ENCODE results near the gene RPL10.

Gene RPL10

DNA sequence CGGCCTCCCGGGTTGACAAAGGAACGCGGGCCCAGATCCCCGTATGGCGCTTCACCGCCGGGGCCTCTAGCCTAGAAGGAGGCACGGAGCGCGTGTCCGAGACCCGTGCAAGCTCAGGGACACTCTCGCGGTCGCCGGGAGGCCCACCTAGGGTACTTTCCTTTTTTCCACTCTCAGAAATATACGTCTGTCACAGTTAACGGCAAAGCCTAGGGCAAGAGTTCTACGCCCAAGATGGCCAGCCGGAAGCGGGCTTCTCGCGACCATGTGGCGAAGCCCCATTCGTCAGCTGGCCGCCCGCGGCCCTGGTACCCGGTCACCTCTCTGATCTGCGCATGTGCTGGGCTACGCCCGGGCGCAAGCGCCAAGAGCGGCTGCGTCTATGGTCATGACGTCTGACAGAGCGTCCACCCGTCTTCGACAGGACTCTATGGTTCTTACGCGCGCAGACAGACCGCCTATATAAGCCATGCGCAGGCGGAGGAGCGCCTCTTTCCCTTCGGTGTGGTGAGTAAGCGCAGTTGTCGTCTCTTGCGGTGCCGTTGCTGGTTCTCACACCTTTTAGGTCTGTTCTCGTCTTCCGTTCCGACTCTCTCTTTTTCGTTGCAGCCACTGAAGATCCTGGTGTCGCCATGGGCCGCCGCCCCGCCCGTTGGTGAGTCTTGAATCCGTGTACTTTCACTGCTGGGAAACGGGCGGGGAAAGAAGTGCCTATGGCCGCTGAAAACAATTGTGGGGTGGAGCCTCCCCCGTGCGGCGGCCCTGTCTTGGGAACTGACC lies at the start of gene RPL10:
Gene RPL10 (plus strand): TSS at position 490 of the 780 bp plus-strand sequence. CDS start 143 bp downstream, at position 633.
- DNase-seq (ENCODE audit: low read depth), result peak; percentile 76

DNA sequence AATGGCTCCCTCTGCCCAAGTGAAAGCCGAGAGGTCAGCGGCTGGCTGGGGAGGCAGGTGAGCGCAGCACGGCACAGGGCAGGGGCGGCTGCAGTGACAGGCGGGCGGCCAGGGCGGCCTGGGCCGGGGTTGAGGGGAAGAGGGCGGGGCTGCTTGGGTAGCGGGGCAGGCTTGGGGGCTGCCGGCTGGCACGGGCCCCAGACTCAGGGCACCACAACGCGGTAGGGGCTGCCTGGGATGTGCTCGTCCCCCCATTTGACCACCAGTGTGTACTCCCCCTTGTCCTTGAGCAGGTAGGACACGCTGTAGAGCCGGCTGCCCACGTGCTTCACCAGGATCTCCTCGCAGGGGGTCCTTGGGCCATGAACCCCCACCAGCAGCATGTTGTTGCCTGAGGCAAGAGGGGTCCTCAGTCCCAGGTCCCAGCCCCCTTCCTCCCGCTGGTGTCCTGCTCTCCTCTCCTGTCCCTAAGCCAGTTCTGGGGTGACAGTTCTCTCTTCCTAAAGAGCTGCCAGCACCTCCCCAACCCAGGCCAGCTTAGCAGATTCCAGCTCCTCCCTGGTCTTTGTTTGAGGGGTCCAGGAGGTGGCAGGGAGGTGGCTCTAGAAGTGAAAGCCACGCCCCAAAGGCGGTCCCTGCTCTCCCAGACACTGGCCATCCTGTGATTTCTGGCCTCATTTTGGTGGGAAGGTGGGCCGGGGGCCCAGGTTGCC lies 49.4 kb upstream of the RPL10 start:
- DNase-seq (ENCODE audit: low read depth), result no peak

- DNase-seq (ENCODE audit: low read depth), result no peak
Observed at GRCh38 chrX:154349359-154349935, 48.7 kb upstream of the RPL10 start.

GRCh38 chrX:154349979-154350378 lies 48.2 kb upstream of the RPL10 start:
- DNase-seq (ENCODE audit: low read depth), result no peak

GRCh38 chrX:154350429-154351182 lies 47.6 kb upstream of the RPL10 start:
- no peak for DNase-seq (ENCODE audit: low read depth)

GRCh38 chrX:154351183-154352011 lies 46.8 kb upstream of the RPL10 start:
- no peak for DNase-seq (ENCODE audit: low read depth)

- no peak for DNase-seq (ENCODE audit: low read depth)
Observed at GRCh38 chrX:154352012-154352401, 46.2 kb upstream of the RPL10 start.

DNA sequence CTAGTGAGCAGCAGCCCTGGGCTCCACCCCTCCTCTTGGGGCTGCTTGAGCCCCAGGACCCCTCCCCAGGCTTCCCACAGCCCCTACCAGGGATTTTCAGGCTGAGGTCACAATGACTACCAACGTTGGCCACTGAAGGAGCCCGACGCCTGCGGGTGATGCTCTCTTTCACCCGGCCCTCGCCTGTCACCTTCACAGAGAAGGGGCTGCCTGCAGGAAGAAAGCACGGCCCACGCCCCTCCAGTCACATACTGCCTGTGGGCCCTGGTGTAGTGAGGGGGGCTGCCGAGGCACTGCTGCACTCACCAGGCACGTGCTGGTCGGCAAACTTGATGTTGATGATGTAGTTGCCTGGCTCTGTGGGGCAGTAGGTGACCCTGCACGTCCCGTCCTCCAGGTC lies 45.7 kb upstream of the RPL10 start:
- no peak for DNase-seq (ENCODE audit: low read depth)

DNA sequence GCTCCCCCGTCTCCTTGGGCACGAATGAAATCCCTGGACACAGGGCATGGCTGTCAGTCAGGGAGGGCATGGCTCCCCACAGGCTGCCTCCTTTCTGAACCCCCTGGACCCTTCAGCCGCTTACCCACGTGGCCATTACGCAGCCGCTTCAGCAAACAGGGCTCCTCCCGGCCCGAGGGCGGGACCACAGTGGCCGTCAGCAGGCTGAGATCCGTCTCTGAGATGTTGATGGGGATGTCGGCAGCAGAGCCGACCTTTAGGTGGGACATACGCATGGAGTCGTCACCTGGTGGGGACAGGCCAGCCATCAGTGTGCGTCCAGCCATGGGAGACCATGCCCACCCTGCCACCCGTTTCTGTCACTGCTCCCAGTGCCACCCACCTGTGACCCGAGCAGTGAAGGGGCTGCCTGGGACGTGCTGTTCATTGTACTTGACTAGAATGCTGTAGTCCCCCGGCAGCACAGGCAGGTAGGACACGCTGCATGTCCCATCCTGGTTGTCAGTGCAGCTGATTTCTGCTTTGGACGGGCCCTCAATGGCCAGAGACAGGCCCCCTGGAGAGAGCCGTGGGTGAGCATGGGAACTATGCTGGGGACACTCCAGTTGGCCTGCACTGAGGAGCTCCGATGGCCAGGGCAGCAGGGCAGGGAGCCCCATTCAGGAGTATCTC lies 44.9 kb upstream of the RPL10 start:
- no peak for DNase-seq (ENCODE audit: low read depth)

- no peak for DNase-seq (ENCODE audit: low read depth)
Observed at GRCh38 chrX:154354013-154354412, 44.2 kb upstream of the RPL10 start.

DNA sequence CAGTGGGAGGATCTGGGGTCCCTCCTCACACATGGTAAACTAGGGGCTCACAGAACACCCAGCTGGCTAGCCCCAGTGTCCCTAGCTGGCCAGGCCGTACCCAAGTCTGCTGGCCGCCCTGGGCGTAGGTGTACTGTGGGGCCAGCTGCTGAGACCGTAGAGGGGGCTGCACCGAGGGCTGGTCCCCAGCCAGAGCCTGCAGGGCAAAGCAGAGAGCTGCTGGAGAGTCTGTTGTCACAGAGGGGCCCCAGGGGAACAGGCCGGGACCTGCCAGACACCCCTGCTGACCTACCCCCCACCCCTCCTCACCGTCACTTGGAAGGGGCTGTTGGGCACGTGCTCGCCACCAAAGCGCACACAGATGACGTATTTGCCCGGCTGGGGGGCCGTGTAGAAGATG lies 43.7 kb upstream of the RPL10 start:
- DNase-seq (ENCODE audit: low read depth), result no peak

DNA sequence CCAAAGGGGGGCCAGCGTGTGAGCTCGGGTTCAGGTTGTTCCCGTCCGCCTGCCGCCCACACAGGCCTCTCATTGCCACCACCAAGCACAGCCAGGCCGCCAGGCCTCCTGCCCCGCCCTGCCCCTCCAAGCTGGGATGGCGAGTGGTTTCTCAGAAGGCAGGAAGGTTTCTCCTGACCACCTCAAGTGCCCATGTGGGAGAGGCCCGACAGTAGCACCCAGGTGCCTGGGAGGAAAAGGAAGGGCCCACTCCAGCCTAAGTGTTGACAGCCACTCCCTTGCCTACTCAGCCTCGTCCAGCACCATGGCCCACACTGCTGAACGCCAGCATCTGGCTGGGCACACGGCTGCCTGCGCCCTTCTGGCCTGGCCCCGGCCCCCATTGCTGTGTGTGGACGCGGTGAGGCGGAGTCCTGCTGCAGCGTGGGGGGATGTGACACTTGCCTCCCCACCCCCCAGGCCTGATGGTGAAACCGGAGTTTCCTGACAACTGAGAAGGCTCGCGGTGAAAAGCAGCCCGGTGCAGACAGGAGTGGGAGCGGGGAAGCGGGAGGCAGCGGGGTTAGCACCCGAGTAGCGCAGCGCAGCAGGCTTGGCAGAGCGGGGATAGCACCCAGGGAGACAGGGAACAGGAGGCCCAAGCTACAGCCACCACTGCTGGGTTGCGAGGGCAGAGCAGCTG lies 42.9 kb upstream of the RPL10 start:
- DNase-seq (ENCODE audit: low read depth), result no peak

GRCh38 chrX:154355776-154356140 lies 42.4 kb upstream of the RPL10 start:
- no peak for DNase-seq (ENCODE audit: low read depth)

GRCh38 chrX:154356596-154356995 lies 41.6 kb upstream of the RPL10 start:
- DNase-seq (ENCODE audit: low read depth), result no peak

DNA sequence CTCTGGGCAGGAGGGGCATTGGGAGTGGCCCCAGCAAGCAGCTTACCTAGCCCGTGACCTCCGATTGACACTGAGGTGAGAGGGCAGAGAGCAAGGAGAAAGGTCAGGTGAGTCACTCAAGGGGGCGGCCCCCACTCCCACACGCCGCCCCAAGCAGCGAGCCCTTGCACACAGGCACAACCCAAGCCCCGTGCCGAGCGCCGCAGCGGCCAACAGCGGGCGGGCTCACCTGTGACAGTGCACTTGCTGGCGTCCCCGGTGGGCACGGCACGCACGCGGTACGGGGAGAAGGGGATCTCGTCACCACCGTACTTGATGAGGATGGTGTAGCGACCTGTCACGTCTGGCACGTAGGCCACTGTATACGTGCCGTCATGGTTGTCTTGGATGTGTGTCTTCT lies 41.0 kb upstream of the RPL10 start:
- no peak for DNase-seq (ENCODE audit: low read depth)

DNA sequence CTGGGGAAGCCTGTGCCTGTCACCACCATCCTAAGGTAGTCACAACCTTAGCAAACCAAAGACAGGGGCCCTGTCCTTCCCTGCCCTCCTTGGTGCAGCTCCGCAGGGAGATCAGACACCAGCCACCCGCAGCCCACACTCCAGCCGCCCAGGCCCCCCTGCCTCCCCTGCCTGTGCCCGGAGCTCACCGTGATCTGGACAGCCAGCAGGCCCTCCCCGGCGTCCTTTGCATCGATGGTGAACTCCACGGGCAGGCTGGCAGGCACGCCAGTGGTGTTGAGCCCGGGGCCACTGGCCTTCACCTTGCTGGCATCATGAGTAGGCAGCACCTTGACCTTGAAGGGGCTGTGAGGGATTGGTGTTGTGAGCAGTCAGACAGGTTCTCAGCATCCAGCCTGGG lies 40.2 kb upstream of the RPL10 start:
- DNase-seq (ENCODE audit: low read depth), result no peak

- no peak for DNase-seq (ENCODE audit: low read depth)
Observed at GRCh38 chrX:154358829-154359228, 39.3 kb upstream of the RPL10 start.

GRCh38 chrX:154359362-154360154 lies 38.6 kb upstream of the RPL10 start:
- DNase-seq (ENCODE audit: low read depth), result no peak

DNA sequence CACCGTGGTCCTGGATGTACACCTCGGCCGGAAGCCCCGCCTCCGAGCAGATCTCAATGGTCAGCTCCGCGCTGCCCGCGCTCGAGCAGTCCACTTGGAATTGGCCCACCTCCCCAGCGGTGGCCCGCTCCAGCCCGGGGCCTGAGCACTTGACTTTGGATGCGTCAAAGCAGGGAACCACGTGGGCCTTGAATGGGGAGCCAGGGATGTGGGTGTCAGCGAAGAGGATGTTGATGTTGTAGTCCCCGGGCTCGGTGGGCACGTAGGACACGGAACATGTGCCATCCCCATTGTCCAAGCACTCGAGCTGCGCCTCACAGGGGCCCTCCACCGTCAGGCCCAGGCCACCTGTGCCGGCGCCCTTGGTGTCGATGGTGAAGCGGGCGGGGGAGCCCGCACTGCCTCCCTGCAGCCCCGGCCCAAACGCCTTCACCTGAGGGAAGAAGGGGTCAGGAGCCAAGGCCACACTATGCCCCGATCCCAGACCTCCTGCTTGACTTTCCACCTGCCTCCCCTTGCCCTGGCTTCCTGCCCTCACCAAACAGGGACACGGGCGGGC lies 37.9 kb upstream of the RPL10 start:
- DNase-seq (ENCODE audit: low read depth), result no peak
